ENCODE data around the gene NSUN7. TPM values are rescaled to one million over a fixed set of nuclear protein-coding genes. Genes with fewer than 3 reads are reported as not detected.

The NSUN7 gene
- total RNA-seq, 6 experiments from 2014 or later = 0.18 to 0.61 (median 0.36) TPM

DNA sequence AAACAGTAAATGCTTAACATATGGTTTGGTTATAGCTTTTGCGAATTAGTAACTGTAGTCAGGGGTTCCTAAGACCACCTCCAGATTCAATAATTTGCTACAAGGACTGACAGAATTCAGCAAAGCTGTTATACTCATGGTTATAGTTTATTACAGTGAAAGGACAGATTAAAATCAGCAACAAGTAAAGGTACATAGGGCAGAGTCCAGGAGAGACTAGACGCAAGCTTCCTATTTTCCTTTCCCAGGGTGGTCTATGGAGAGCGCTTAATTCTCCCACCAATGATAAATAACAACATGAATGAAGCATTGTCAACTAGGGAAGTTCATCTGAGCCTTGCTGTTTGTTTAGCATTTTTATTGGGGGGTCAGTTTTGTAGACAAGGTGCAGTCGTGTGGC lies 5.9 kb downstream of the NSUN7 start:
- TF ChIP-seq, protein P1, sequence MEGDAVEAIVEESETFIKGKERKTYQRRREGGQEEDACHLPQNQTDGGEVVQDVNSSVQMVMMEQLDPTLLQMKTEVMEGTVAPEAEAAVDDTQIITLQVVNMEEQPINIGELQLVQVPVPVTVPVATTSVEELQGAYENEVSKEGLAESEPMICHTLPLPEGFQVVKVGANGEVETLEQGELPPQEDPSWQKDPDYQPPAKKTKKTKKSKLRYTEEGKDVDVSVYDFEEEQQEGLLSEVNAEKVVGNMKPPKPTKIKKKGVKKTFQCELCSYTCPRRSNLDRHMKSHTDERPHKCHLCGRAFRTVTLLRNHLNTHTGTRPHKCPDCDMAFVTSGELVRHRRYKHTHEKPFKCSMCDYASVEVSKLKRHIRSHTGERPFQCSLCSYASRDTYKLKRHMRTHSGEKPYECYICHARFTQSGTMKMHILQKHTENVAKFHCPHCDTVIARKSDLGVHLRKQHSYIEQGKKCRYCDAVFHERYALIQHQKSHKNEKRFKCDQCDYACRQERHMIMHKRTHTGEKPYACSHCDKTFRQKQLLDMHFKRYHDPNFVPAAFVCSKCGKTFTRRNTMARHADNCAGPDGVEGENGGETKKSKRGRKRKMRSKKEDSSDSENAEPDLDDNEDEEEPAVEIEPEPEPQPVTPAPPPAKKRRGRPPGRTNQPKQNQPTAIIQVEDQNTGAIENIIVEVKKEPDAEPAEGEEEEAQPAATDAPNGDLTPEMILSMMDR (IDR thresholded peaks at IDR 0.05) = no peak
- TF ChIP-seq POLR2A (IDR thresholded peaks at IDR 0.05) = no peak
- ATAC-seq = no peak
- 74% methylated on average over 4 of the region's 4 CpGs for WGBS (ENCODE audit: insufficient coverage, low coverage, low lambda C conversion rate, missing lambda C conversion rate)
- no peaks in the 10 kb centered on the region for H3K27me3 ChIP-seq
- H3K4me1 ChIP-seq = no peaks in the 10 kb centered on the region
- intact Hi-C loops (cut with DNase I) = no loop called here
- H3K4me3 ChIP-seq = no peak overlapping the region
- no peaks in the 10 kb centered on the region for H3K36me3 ChIP-seq
- no peaks in the 10 kb centered on the region for H3K9me3 ChIP-seq
- no peak overlapping the region for H3K27ac ChIP-seq
- DNase-seq = no peak

DNA sequence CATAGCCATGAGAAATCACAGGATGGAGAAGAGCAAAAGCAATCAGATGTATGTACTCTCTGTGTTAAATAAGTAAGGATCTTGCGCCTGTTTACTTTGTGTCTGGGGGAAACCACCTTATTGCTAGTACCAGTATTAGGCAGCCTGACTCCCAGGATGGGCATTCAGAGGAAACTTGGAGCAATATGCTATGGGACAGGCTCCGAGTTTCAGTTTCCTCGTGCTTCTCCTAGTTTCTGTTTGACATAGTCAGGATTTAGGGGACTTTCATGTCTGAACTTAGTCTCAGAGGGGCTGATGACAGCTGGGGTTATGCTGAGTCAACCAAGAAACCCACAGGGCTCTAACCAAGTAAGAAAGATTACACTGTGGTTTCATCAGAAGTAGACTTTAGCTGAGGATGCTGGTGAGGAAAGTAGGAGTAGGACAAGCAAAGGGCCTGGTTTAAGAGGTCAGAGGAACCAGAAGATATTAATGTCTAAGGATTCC lies 13.5 kb downstream of the NSUN7 start:
- Histone ChIP-seq H3K9me3 (no peaks in the 10 kb centered on the region), H3K4me3 (no peak overlapping the region), H3K36me3 (no peaks in the 10 kb centered on the region), H3K27me3 (no peaks in the 10 kb centered on the region), H3K4me1 (no peaks in the 10 kb centered on the region), H3K27ac (no peak overlapping the region)
- TF ChIP-seq POLR2A (IDR thresholded peaks at IDR 0.05) = no peak
- TF ChIP-seq, protein P1 (IDR thresholded peaks at IDR 0.05) = no peak
- intact Hi-C loops (cut with DNase I) = no loop called here
- DNase-seq = no peak
- WGBS (ENCODE audit: insufficient coverage, low coverage, low lambda C conversion rate, missing lambda C conversion rate) = 61% methylated on average over 3 of the region's 3 CpGs
- no peak for ATAC-seq

DNA sequence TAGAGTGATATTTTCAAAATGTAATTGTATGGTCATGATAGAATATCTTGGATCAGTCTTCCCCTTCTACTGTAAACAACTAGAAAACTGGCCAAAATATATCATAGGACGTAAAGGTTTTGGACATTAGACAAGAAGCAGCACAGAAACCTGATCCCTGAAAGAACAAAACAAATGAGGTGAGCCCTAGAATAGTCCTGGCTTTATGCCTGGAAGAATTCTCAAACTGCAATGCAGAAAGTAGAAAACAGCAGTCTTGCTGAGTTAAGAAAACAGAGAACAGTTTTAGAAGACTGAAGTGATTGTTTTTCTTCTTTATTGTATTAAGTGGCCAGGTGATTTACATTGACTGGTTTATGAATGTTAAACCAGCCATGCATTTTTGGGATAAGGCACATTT lies 19.5 kb downstream of the NSUN7 start:
- Histone ChIP-seq H3K4me3 (no peak overlapping the region), H3K9me3 (no peaks in the 10 kb centered on the region), H3K27me3 (no peaks in the 10 kb centered on the region), H3K36me3 (no peaks in the 10 kb centered on the region), H3K4me1 (no peaks in the 10 kb centered on the region), H3K27ac (no peak overlapping the region)
- 74% methylated on average over 1 of the region's 1 CpG for WGBS (ENCODE audit: insufficient coverage, low coverage, low lambda C conversion rate, missing lambda C conversion rate)
- DNase-seq (no peak), ATAC-seq (no peak)
- intact Hi-C loops (cut with DNase I) = no loop called here
- TF ChIP-seq, protein P1 (IDR thresholded peaks at IDR 0.05) = no peak
- TF ChIP-seq POLR2A (IDR thresholded peaks at IDR 0.05) = no peak

DNA sequence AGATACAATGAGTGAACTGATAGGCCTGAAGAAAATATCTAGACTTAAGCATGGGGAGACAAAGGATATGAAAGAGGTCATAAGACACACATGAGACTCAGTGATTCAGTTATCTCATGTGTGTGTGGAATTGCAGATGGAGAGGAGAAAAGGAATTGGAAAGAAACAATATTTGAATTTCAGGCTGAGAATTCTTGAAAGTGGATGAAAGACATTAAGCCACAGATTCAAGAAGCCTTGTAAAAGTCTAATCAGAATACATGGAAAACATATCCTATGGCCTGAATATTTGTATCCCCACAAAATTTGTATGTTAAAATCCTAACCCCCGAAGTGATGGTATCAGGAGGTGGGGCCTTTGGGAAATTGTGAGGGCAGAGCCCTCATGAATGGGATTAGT lies 28.3 kb downstream of the NSUN7 start:
- Histone ChIP-seq H3K4me1 (no peaks in the 10 kb centered on the region), H3K36me3 (no peaks in the 10 kb centered on the region), H3K9me3 (no peaks in the 10 kb centered on the region), H3K27ac (no peak overlapping the region), H3K4me3 (no peak overlapping the region), H3K27me3 (no peaks in the 10 kb centered on the region)
- ATAC-seq (no peak), DNase-seq (no peak)
- no CpG with 5 or more reads among the region's 1 CpG for WGBS (ENCODE audit: insufficient coverage, low coverage, low lambda C conversion rate, missing lambda C conversion rate)
- intact Hi-C loops (cut with DNase I) = no loop called here
- TF ChIP-seq POLR2A (IDR thresholded peaks at IDR 0.05) = no peak
- TF ChIP-seq, protein P1 (IDR thresholded peaks at IDR 0.05) = no peak

DNA sequence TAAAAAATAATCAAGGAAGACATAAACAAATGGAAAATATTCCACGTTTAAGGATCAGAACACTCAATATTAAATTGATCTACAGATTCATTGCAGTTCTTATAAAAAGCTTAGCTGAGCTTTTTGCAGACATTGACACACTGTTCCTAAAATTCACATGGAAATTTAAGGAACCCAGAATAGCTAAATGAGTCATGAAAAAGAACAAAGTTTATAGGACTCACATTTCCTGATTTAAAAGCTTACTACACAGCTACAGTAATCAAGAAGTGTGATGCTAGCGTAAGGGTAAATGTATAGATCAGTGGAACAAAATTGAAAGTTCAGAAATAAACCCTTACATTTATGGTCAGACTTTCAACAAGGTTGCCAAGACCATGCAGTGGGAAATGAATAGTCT lies 33.1 kb downstream of the NSUN7 start:
- TF ChIP-seq, protein P1 (IDR thresholded peaks at IDR 0.05) = no peak
- TF ChIP-seq POLR2A (IDR thresholded peaks at IDR 0.05) = no peak
- 75% methylated on average over 2 of the region's 2 CpGs for WGBS (ENCODE audit: insufficient coverage, low coverage, low lambda C conversion rate, missing lambda C conversion rate)
- no peak overlapping the region for H3K27ac ChIP-seq
- ATAC-seq = no peak
- intact Hi-C loops (cut with DNase I) = no loop called here
- H3K27me3 ChIP-seq = no peaks in the 10 kb centered on the region
- no peaks in the 10 kb centered on the region for H3K9me3 ChIP-seq
- H3K4me1 ChIP-seq = no peaks in the 10 kb centered on the region
- DNase-seq = no peak
- no peaks in the 10 kb centered on the region for H3K36me3 ChIP-seq
- no peak overlapping the region for H3K4me3 ChIP-seq
